H1 (cell line): ENCODE data around the gene ZNF132. TPM values are rescaled to one million over a fixed set of nuclear protein-coding genes. Genes with fewer than 3 reads are reported as not detected.

Experiments
- CTCF ChIA-PET: fragments of 300-600 bp; sonication (Branson Sonifier 250); formaldehyde crosslinking; loops from one replicate; lab custom pipeline; 2021; ENCODE audit not compliant: partially characterized antibody; lab: Charles Lee
- POLR2A ChIA-PET: fragments of 300-600 bp; sonication (Branson Sonifier 250); formaldehyde crosslinking; loops from one replicate; lab custom pipeline; 2021; ENCODE audit warnings: inconsistent platforms; ENCODE audit not compliant: partially characterized antibody; lab: Charles Lee
- DNase-seq, 2 experiments: peaks; one replicate each; pipeline versions ENCODE4 v3.0.0 to v3.0.0-alpha.2; 2010 to 2022; ENCODE audit warnings: low spot score in 2 of 2, low read depth in 1 of 2, mixed read lengths in 1 of 2
- FAIRE-seq: peaks from 2 replicates; lab custom pipeline; 2011; peaks lifted over from hg19 to GRCh38; lab: Jason Lieb, UNC
- H2AFZ ChIP-seq: 2 replicates; pipeline ENCODE4 v1.8.1; 2012; ENCODE audit warnings: low read length, inconsistent platforms
- H2AK5ac ChIP-seq: 2 replicates; pipeline ENCODE4 v1.6.1; 2013; ENCODE audit warnings: low read depth, low read length
- H2BK120ac ChIP-seq: replicated peaks from 2 replicates; pipeline ENCODE3; 2013; ENCODE audit warnings: low read depth, low read length, inconsistent platforms
- H2BK12ac ChIP-seq: 2 replicates; pipeline ENCODE4 v1.6.1; 2013; ENCODE audit warnings: low read depth, low read length
- H2BK15ac ChIP-seq: 2 replicates; pipeline ENCODE4 v1.6.1; 2013; ENCODE audit warnings: low read length
- H2BK20ac ChIP-seq: 2 replicates; pipeline ENCODE4 v1.6.1; 2013; ENCODE audit warnings: low read length
- H2BK5ac ChIP-seq: 2 replicates; pipeline ENCODE4 v1.6.1; 2013; ENCODE audit warnings: low read depth, low read length
- H3K14ac ChIP-seq: 2 replicates; pipeline ENCODE4 v1.6.1; 2013; ENCODE audit warnings: inconsistent platforms; ENCODE audit not compliant: insufficient read length
- H3K18ac ChIP-seq: 2 replicates; pipeline ENCODE4 v1.6.1; 2013; ENCODE audit warnings: low read length; ENCODE audit errors: extremely low read depth
- H3K23ac ChIP-seq: 2 replicates; pipeline ENCODE4 v1.6.1; 2013; ENCODE audit warnings: inconsistent platforms; ENCODE audit not compliant: insufficient read length
- H3K23me2 ChIP-seq: 2 replicates; pipeline ENCODE4 v1.6.1; 2013; ENCODE audit warnings: low read depth, low read length
- H3K27ac ChIP-seq: 2 replicates; pipeline ENCODE4 v1.6.1; 2011; ENCODE audit warnings: low read depth, low read length, inconsistent platforms
- H3K27me3 ChIP-seq, 4 experiments: replicated peaks in 1 of 4; 1 replicate in 1 of 4; 2 replicates in 3 of 4; pipeline versions ENCODE4 v1.6.1 to v1.8.1; 2011 to 2013; ENCODE audit warnings: low read length in 3 of 4, mild to moderate bottlenecking in 3 of 4, inconsistent platforms in 2 of 4, mixed read lengths in 2 of 4, moderate library complexity in 1 of 4; ENCODE audit not compliant: control insufficient read depth in 3 of 4, insufficient read depth in 3 of 4; ENCODE audit errors: extremely low read depth in 1 of 4
- H3K36me3 ChIP-seq, 4 experiments: 2 replicates each; pipeline versions ENCODE4 v1.6.1 to v1.8.1; 2011 to 2013; ENCODE audit warnings: mild to moderate bottlenecking in 4 of 4, low read length in 3 of 4, moderate library complexity in 2 of 4, control low read depth in 1 of 4, inconsistent platforms in 1 of 4; ENCODE audit not compliant: insufficient read depth in 4 of 4, control insufficient read depth in 2 of 4
- H3K4ac ChIP-seq: replicated peaks from 2 replicates; pipeline ENCODE3; 2013; ENCODE audit warnings: low read length, low read depth, mixed read lengths, inconsistent platforms; ENCODE audit not compliant: insufficient read length
- H3K4me1 ChIP-seq, 4 experiments: replicated peaks in 1 of 4; 1 replicate in 1 of 4; 2 replicates in 3 of 4; pipeline versions ENCODE4 v1.6.1 to v1.8.1; 2011 to 2013; ENCODE audit warnings: low read length in 3 of 4, inconsistent platforms in 2 of 4, mixed read lengths in 1 of 4; ENCODE audit not compliant: insufficient read depth in 4 of 4, control insufficient read depth in 3 of 4
- H3K4me2 ChIP-seq, 2 experiments: 2 replicates each; pipeline versions ENCODE4 v1.6.1 to v1.8.1; 2011 to 2013; ENCODE audit warnings: low read depth in 2 of 2, low read length in 2 of 2, control low read depth in 1 of 2, inconsistent platforms in 1 of 2, mild to moderate bottlenecking in 1 of 2; ENCODE audit not compliant: insufficient read depth in 1 of 2
- H3K4me3 ChIP-seq, 4 experiments: fragments of 200-600, 300-600 bp in 1 of 4; sonication (generic), shearing (Covaris generic), sonication (Bioruptor Twin) in 1 of 4; 2 replicates each; pipeline versions ENCODE4 v1.5.1 to v1.8.1; 2011 to 2016; ENCODE audit warnings: low read length in 4 of 4, low read depth in 3 of 4, control low read depth in 2 of 4, inconsistent platforms in 2 of 4, mild to moderate bottlenecking in 2 of 4, mixed read lengths in 1 of 4, moderate library complexity in 1 of 4; ENCODE audit not compliant: insufficient read depth in 2 of 4; ENCODE audit errors: extremely low read depth in 1 of 4
- H3K56ac ChIP-seq: replicated peaks from 2 replicates; pipeline ENCODE3; 2013; ENCODE audit warnings: low read depth, mild to moderate bottlenecking, mixed read lengths, low read length, inconsistent platforms; ENCODE audit not compliant: insufficient read length
- H3K79me1 ChIP-seq: 2 replicates; pipeline ENCODE4 v1.6.1; 2013; ENCODE audit warnings: low read depth, low read length, control low read depth
- H3K79me2 ChIP-seq, 2 experiments: 2 replicates each; pipeline versions ENCODE4 v1.6.1 to v1.8.1; 2012 to 2013; ENCODE audit warnings: low read length in 2 of 2, mild to moderate bottlenecking in 2 of 2, inconsistent platforms in 1 of 2; ENCODE audit not compliant: insufficient read depth in 2 of 2, control insufficient read depth in 1 of 2
- H3K9ac ChIP-seq, 4 experiments: replicated peaks in 1 of 4; 1 replicate in 1 of 4; 2 replicates in 3 of 4; pipeline versions ENCODE4 v1.6.1 to v1.8.1; 2011 to 2013; ENCODE audit warnings: low read depth in 3 of 4, low read length in 3 of 4, control low read depth in 2 of 4, mild to moderate bottlenecking in 2 of 4, moderate library complexity in 2 of 4, inconsistent platforms in 1 of 4; ENCODE audit errors: extremely low read depth in 1 of 4
- H3K9me3 ChIP-seq, 2 experiments: 2 replicates each; pipeline versions ENCODE4 v1.6.1 to v1.8.1; 2012 to 2013; ENCODE audit warnings: mild to moderate bottlenecking in 2 of 2, moderate library complexity in 2 of 2, control low read depth in 1 of 2, inconsistent platforms in 1 of 2, low read depth in 1 of 2, low read length in 1 of 2, mixed read lengths in 1 of 2; ENCODE audit not compliant: insufficient read depth in 2 of 2
- H4K20me1 ChIP-seq, 2 experiments: replicated peaks in 1 of 2; 2 replicates each; pipeline versions ENCODE3 to v1.8.1; 2011 to 2013; ENCODE audit warnings: inconsistent platforms in 2 of 2, low read length in 2 of 2, mild to moderate bottlenecking in 1 of 2; ENCODE audit not compliant: insufficient read depth in 2 of 2, control insufficient read depth in 1 of 2
- H4K5ac ChIP-seq: 2 replicates; pipeline ENCODE4 v1.6.1; 2013; ENCODE audit warnings: low read length, low read depth, mixed read lengths, inconsistent platforms; ENCODE audit not compliant: insufficient read length
- H4K8ac ChIP-seq: 2 replicates; pipeline ENCODE4 v1.8.0; 2013; ENCODE audit warnings: mild to moderate bottlenecking, moderate library complexity, low read length, inconsistent platforms; ENCODE audit not compliant: insufficient read depth; ENCODE audit errors: extremely low read depth
- H4K91ac ChIP-seq: replicated peaks from 2 replicates; pipeline ENCODE3; 2013; ENCODE audit warnings: low read length, mixed read lengths, inconsistent platforms; ENCODE audit not compliant: insufficient read length
- BCL11A ChIP-seq, 2 experiments: IDR thresholded peaks; one replicate each; pipeline ENCODE4 v1.6.1; 2011; ENCODE audit warnings: low read depth in 2 of 2, low read length in 2 of 2, mild to moderate bottlenecking in 2 of 2
- HDAC2 ChIP-seq, 2 experiments: fragments of 300-600 bp in 1 of 2; sonication (generic) in 1 of 2; IDR thresholded peaks; 2 replicates each; pipeline ENCODE4 v1.6.1; 2011 to 2012; ENCODE audit warnings: low read depth in 2 of 2, low read length in 2 of 2, mild to moderate bottlenecking in 2 of 2, moderate library complexity in 2 of 2, borderline replicate concordance in 1 of 2, inconsistent platforms in 1 of 2
- TEAD4 ChIP-seq: IDR thresholded peaks from 2 replicates; pipeline ENCODE4 v1.6.1; 2012; ENCODE audit warnings: low read depth, low read length, inconsistent platforms, mixed read lengths
- WGBS, 2 experiments: shearing (Covaris generic) in 1 of 2; methylation state at CpG; one replicate each; pipeline versions ENCODE4 v1.1.6 to v1.1.7; 2013 to 2015; ENCODE audit warnings: low lambda C conversion rate in 2 of 2, mixed read lengths in 2 of 2, inconsistent platforms in 1 of 2, low coverage in 1 of 2, missing lambda C conversion rate in 1 of 2; ENCODE audit not compliant: insufficient replicate concordance in 2 of 2, insufficient coverage in 1 of 2, insufficient read length in 1 of 2; ENCODE audit errors: extremely low coverage in 1 of 2, missing lambda C conversion rate in 1 of 2; 5-methylcytosine and 5-hydroxymethylcytosine counted together
- polyA plus RNA-seq, 7 experiments: library from polyadenylated mRNA; depleted of rRNA in 3 of 7; stranded (reverse) in 5 of 7; unstranded in 2 of 7; fragments of >200 nt in 5 of 7; fragments of 200-250 nt in 2 of 7; gene quantifications; 1 replicate in 5 of 7; 2 replicates in 1 of 7; 4 replicates in 1 of 7; pipeline versions ENCODE4 v1.2.1 to v1.2.3, GENCODE V29; 2011 to 2013; ENCODE audit warnings: missing spikeins in 2 of 7, mixed read lengths in 2 of 7
- total RNA-seq: library from RNA; stranded (reverse); fragmentation: NEBNext Ultra II Directional; extraction: Animal tissue kit (Norgen Biotek cat#: 25700); gene quantifications from 2 replicates; pipeline ENCODE4 v1.2.1, GENCODE V29; 2021

The ZNF132 gene
- total and polyA plus RNA-seq, 2 of the 8 experiments (the other 6 are each of a cell fraction or from before 2014, with no cell fraction given): 0.89 to 1.9 TPM

DNA sequence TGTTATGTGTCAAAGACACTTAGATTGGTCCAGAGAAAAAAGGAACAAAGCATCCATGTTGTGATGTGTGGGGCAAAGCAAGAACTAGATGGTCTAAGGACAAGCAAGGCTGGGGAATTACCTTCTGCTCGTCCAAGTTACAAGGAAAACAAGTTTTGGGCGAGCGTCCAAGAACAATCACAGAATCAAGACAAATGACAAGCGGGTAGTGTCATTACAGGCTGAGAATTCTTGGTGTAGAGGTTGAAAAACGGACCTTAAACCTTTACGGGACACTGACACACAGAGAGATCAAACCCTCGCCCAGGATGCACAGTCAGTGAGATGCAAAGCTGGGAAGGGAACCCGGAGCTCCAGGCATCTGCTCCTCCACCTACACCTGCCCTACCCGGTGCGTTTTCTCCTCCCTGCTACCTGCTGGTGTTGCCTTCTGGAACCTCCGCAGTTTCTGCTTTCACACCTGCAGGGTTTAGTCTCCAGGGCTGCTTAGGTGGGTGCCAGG is 11.0 kb upstream of the ZNF132 start:
- no peaks in the 10 kb centered on the region for H3K79me2 ChIP-seq
- no peak overlapping the region for H3K9ac ChIP-seq
- H3K4me3 ChIP-seq: peak overlapping the region; percentile 36 to 81 (median 80)
- no peak overlapping the region for H3K27ac ChIP-seq
- H2AFZ ChIP-seq: peak overlapping the region; percentile 95
- DNase-seq (no peak), FAIRE-seq (no peak)
- no peak overlapping the region for H4K8ac ChIP-seq
- H3K4me2 ChIP-seq: peak overlapping the region; percentile 65 to 86
- H2BK5ac ChIP-seq: no peak overlapping the region
- no peak overlapping the region for H4K5ac ChIP-seq
- 0 out of 4 replicates have a peak, but pooled peaks of 1 of the 2 experiments have one; percentile 8 for TF ChIP-seq HDAC2 (IDR thresholded peaks at IDR 0.05; ENCODE audit: borderline replicate concordance in 1 of 2, low read depth in 2 of 2, low read length in 2 of 2)
- no peak for TF ChIP-seq TEAD4
- TF ChIP-seq BCL11A (IDR thresholded peaks at IDR 0.05; ENCODE audit: low read depth in 2 of 2, low read length in 2 of 2): no peak
- WGBS, 2 experiments: 31% methylated on average over 11 of the region's 11 CpGs; no CpG with 5 or more reads in 1 of the 2 experiments
- ChIA-PET POLR2A (interaction anchor here (0.8 to 3.1 kb wide), 8 partner anchors 10 to 448 kb away, joined by 3 to 13 read pairs (median 3); partner anchors contain the start of genes ZNF132, ZNF446, ZNF584 and ZNF606), CTCF (interaction anchor here (0.6 to 1.0 kb wide), 3 partner anchors 12 to 84 kb away, joined by 3 to 4 read pairs (median 3); no protein-coding TSS in a partner anchor)
- no peak overlapping the region for H4K91ac ChIP-seq
- no peak overlapping the region for H2BK120ac ChIP-seq
- H3K79me1 ChIP-seq: no peaks in the 10 kb centered on the region
- H3K14ac ChIP-seq: no peak overlapping the region
- no peak overlapping the region for H2BK20ac ChIP-seq
- H3K18ac ChIP-seq: no peak overlapping the region
- H3K23me2 ChIP-seq: peaks cover 5% of the 10 kb centered on the region; the same call in 1 of the 2 replicates
- H2AK5ac ChIP-seq: no peak overlapping the region
- H3K4me1 ChIP-seq: no peaks in the 10 kb centered on the region
- no peak overlapping the region for H3K4ac ChIP-seq
- no peak overlapping the region for H2BK15ac ChIP-seq
- H3K23ac ChIP-seq: no peak overlapping the region
- H3K9me3 ChIP-seq: peaks cover 14 to 17% of the 10 kb centered on the region in 2 experiments
- H4K20me1 ChIP-seq: no peaks in the 10 kb centered on the region
- H3K27me3 ChIP-seq: peaks cover 0 to 12% (median 6%) of the 10 kb centered on the region in 4 experiments; a peak in 3 of 7 replicates
- H3K36me3 ChIP-seq: 0 out of 8 replicates have a peak, but pooled peaks cover 0 to under 1% (median 0%) of the 10 kb centered on the region in 4 experiments
- H2BK12ac ChIP-seq: no peak overlapping the region
- no peak overlapping the region for H3K56ac ChIP-seq
